CD14-positive monocyte (primary cell): Measurements from ENCODE around the gene MINDY3. TPM values are rescaled to one million over a fixed set of nuclear protein-coding genes. Genes with fewer than 3 reads are reported as not detected.

Experiments used
- DNase-seq, 3 donors: peaks; one replicate each; pipeline ENCODE4 v3.0.0-alpha.2; 2011 to 2022
- H2AFZ ChIP-seq: 2 replicates; pipeline ENCODE4 v1.6.0; 2012; ENCODE audit warnings: mild to moderate bottlenecking, low read depth, low read length, inconsistent platforms; ENCODE audit not compliant: insufficient read depth, poor library complexity, severe bottlenecking
- H3K27ac ChIP-seq, 2 donors: 1 replicate in 1 of 2; 2 replicates in 1 of 2; pipeline ENCODE4 v1.5.1; 2012 to 2013; ENCODE audit warnings: low read length in 2 of 2, control low read depth in 1 of 2, inconsistent platforms in 1 of 2, low read depth in 1 of 2, mild to moderate bottlenecking in 1 of 2
- H3K27me3 ChIP-seq, 2 donors: one replicate each; pipeline versions ENCODE4 v1.6.0 to v1.6.1; 2011 to 2013; ENCODE audit warnings: low read length in 2 of 2; ENCODE audit not compliant: control insufficient read depth in 2 of 2, insufficient read depth in 2 of 2
- H3K36me3 ChIP-seq, 2 donors: replicated peaks in 1 of 2; 1 replicate in 1 of 2; 2 replicates in 1 of 2; pipeline versions ENCODE4 v1.5.1 to v1.6.1; 2012 to 2013; ENCODE audit warnings: low read length in 2 of 2, control low read depth in 1 of 2, inconsistent platforms in 1 of 2, mild to moderate bottlenecking in 1 of 2; ENCODE audit not compliant: insufficient read depth in 2 of 2, control insufficient read depth in 1 of 2
- H3K4me1 ChIP-seq, 2 donors: 1 replicate in 1 of 2; 2 replicates in 1 of 2; pipeline versions ENCODE4 v1.5.1 to v1.6.1; 2012 to 2013; ENCODE audit warnings: low read length in 2 of 2, control low read depth in 1 of 2, inconsistent platforms in 1 of 2, mild to moderate bottlenecking in 1 of 2, moderate library complexity in 1 of 2; ENCODE audit not compliant: insufficient read depth in 2 of 2, control insufficient read depth in 1 of 2
- H3K4me2 ChIP-seq: replicated peaks from 2 replicates; pipeline ENCODE3; 2012; ENCODE audit warnings: low read length, moderate library complexity, mild to moderate bottlenecking; ENCODE audit not compliant: poor library complexity, severe bottlenecking; ENCODE audit errors: extremely low read depth
- H3K4me3 ChIP-seq, 3 experiments: fragments of 200-600 bp in 1 of 3; sonication (generic) in 1 of 3; replicated peaks in 1 of 3; 1 replicate in 2 of 3; 2 replicates in 1 of 3; pipeline ENCODE4 v1.5.1; 2011 to 2013; ENCODE audit warnings: low read length in 3 of 3, mild to moderate bottlenecking in 3 of 3, control low read depth in 2 of 3, low read depth in 2 of 3, inconsistent platforms in 1 of 3, moderate library complexity in 1 of 3
- H3K79me2 ChIP-seq: 2 replicates; pipeline ENCODE4 v1.6.0; 2012; ENCODE audit warnings: mild to moderate bottlenecking, control low read depth, inconsistent platforms, low read length, moderate library complexity; ENCODE audit not compliant: insufficient read depth
- H3K9ac ChIP-seq: 2 replicates; pipeline ENCODE4 v1.6.0; 2017; ENCODE audit warnings: low read length, mild to moderate bottlenecking; ENCODE audit not compliant: insufficient read depth, poor library complexity, severe bottlenecking
- H3K9me3 ChIP-seq, 2 donors: replicated peaks in 1 of 2; 1 replicate in 1 of 2; 2 replicates in 1 of 2; pipeline versions ENCODE4 v1.5.1 to v1.6.1; 2012 to 2013; ENCODE audit warnings: low read length in 2 of 2, control low read depth in 1 of 2; ENCODE audit not compliant: control insufficient read depth in 1 of 2, insufficient read depth in 1 of 2
- H4K20me1 ChIP-seq: 2 replicates; pipeline ENCODE4 v1.6.0; 2012; ENCODE audit warnings: mild to moderate bottlenecking, low read length, control low read depth, moderate library complexity; ENCODE audit not compliant: insufficient read depth
- H3K27ac Mint-ChIP-seq, 7 donors: one replicate each; pipeline ENCODE4 v1.8.0; 2020; ENCODE audit warnings: mild to moderate bottlenecking in 7 of 7, mixed read lengths in 7 of 7, moderate library complexity in 6 of 7, inconsistent platforms in 2 of 7
- H3K27me3 Mint-ChIP-seq, 3 donors: one replicate each; pipeline ENCODE4 v1.8.0; 2021 to 2022; ENCODE audit warnings: low read depth in 3 of 3, mild to moderate bottlenecking in 3 of 3, mixed read lengths in 3 of 3, moderate library complexity in 3 of 3, inconsistent platforms in 1 of 3
- H3K36me3 Mint-ChIP-seq, 2 donors: one replicate each; pipeline ENCODE4 v1.8.0; 2020; ENCODE audit warnings: mixed read lengths in 2 of 2, inconsistent platforms in 1 of 2, mild to moderate bottlenecking in 1 of 2
- H3K4me1 Mint-ChIP-seq: one replicate; pipeline ENCODE4 v1.8.0; 2020; ENCODE audit warnings: mild to moderate bottlenecking, mixed read lengths
- H3K4me3 Mint-ChIP-seq, 2 donors: one replicate each; pipeline ENCODE4 v1.8.0; 2020; ENCODE audit warnings: mild to moderate bottlenecking in 2 of 2, mixed read lengths in 2 of 2, moderate library complexity in 1 of 2
- H3K9me3 Mint-ChIP-seq, 7 donors: one replicate each; pipeline ENCODE4 v1.8.0; 2020 to 2022; ENCODE audit warnings: mixed read lengths in 7 of 7, mild to moderate bottlenecking in 6 of 7, moderate library complexity in 6 of 7, inconsistent platforms in 2 of 7
- CTCF ChIP-seq: fragments of 200-600 bp; IDR thresholded peaks from one replicate; pipeline ENCODE4 v1.8.0; 2022; ENCODE audit warnings: antibody characterized with exemption, mild to moderate bottlenecking
- whole genome bisulfite sequencing: methylation state at CpG from one replicate; pipeline ENCODE4 v1.1.5; 2013; ENCODE audit warnings: missing lambda C conversion rate; ENCODE audit not compliant: insufficient coverage; 5-methylcytosine and 5-hydroxymethylcytosine counted together
- intact Hi-C, 2 donors: fragments of 100-400 bp; cut with micrococcal nuclease; formaldehyde crosslinking; loops; one replicate each; pipeline versions ENCODE4 v1.15.0 to v1.15.1; 2023
- polyA plus RNA-seq, 3 donors: library from polyadenylated mRNA; depleted of rRNA in 1 of 3; unstranded in 2 of 3; stranded (reverse) in 1 of 3; fragments of 300-500 nt in 2 of 3; fragments of >200 nt in 1 of 3; fragmentation: Illumina TruSeq in 2 of 3; gene quantifications; 1 replicate in 2 of 3; 2 replicates in 1 of 3; pipeline ENCODE4 v1.2.3, GENCODE V29; 2012 to 2021

Gene MINDY3
- polyA plus RNA-seq, 3 donors: 2.4 to 14.8 (median 4.4) TPM

- no peaks in the 10 kb centered on the region for H4K20me1 ChIP-seq
- no peak overlapping the region for H3K27ac ChIP-seq
- H3K36me3 ChIP-seq: no peaks in the 10 kb centered on the region
- H3K4me1 ChIP-seq: no peaks in the 10 kb centered on the region
- peaks cover 4 to 7% (median 6%) of the 10 kb centered on the region in 3 donors for H3K27me3 Mint-ChIP-seq
- peaks cover 0 to 4% (median 0%) of the 10 kb centered on the region in 7 donors for H3K9me3 Mint-ChIP-seq
- H3K36me3 Mint-ChIP-seq: no peaks in the 10 kb centered on the region
- H3K9me3 ChIP-seq: no peaks in the 10 kb centered on the region
- DNase-seq: no peak
- TF ChIP-seq CTCF: no peak
- no peak overlapping the region for H2AFZ ChIP-seq
- H3K27ac Mint-ChIP-seq: no peak overlapping the region
- H3K4me3 ChIP-seq: no peak overlapping the region
- no peaks in the 10 kb centered on the region for H3K79me2 ChIP-seq
- no CpG with 5 or more reads among the region's 7 CpGs for WGBS
- H3K4me1 Mint-ChIP-seq: no peaks in the 10 kb centered on the region
- no peaks in the 10 kb centered on the region for H3K27me3 ChIP-seq
- intact Hi-C loops: no loop called here
- no peak overlapping the region for H3K4me2 ChIP-seq
- H3K9ac ChIP-seq: no peak overlapping the region
- H3K4me3 Mint-ChIP-seq: no peak overlapping the region
Measured at GRCh38 chr10:15729890-15730289, 130.4 kb downstream of the MINDY3 start.

Other genes starting within 250 kb of the MINDY3 start
- gene ITGA8, start 140.6 kb downstream of the MINDY3 start, polyA plus RNA-seq: not detected